ENCODE data around the gene HOXD8.

The HOXD8 gene

GRCh38 chr2:176115883-176116813 is 13.4 kb upstream of the HOXD8 start, which contains the start of gene HOXD10:
Gene HOXD10 (plus strand): TSS chr2:176116778. CDS start chr2:176116834, 56 bp downstream.
- no peak for DNase-seq (ENCODE audit: low read depth in 2 of 2, low spot score in 1 of 2)

- DNase-seq (ENCODE audit: low read depth in 2 of 2, low spot score in 1 of 2) = no peak
Measured at GRCh38 chr2:176117162-176117822, 12.2 kb upstream of the HOXD8 start.

- no peak for DNase-seq (ENCODE audit: low read depth in 2 of 2, low spot score in 1 of 2)
Measured at GRCh38 chr2:176117823-176118371, 11.6 kb upstream of the HOXD8 start.

GRCh38 chr2:176118601-176119339 is 10.7 kb upstream of the HOXD8 start:
- DNase-seq (ENCODE audit: low read depth in 2 of 2, low spot score in 1 of 2) = no peak

- no peak for DNase-seq (ENCODE audit: low read depth in 2 of 2, low spot score in 1 of 2)
Measured at GRCh38 chr2:176120364-176121189, 8.9 kb upstream of the HOXD8 start.

GRCh38 chr2:176121190-176122051 is 8.1 kb upstream of the HOXD8 start:
- no peak for DNase-seq (ENCODE audit: low read depth in 2 of 2, low spot score in 1 of 2)

GRCh38 chr2:176122052-176122682 is 7.3 kb upstream of the HOXD8 start:
- no peak for DNase-seq (ENCODE audit: low read depth in 2 of 2, low spot score in 1 of 2)

GRCh38 chr2:176122683-176123410 is 6.7 kb upstream of the HOXD8 start, which contains the start of gene HOXD9:
Gene HOXD9 (plus strand): TSS chr2:176122719. CDS start chr2:176122769, 50 bp downstream.
- no peak for DNase-seq (ENCODE audit: low read depth in 2 of 2, low spot score in 1 of 2)

- DNase-seq (ENCODE audit: low read depth in 2 of 2, low spot score in 1 of 2) = no peak
Measured at GRCh38 chr2:176123411-176124109, 5.9 kb upstream of the HOXD8 start.

- no peak for DNase-seq (ENCODE audit: low read depth in 2 of 2, low spot score in 1 of 2)
Measured at GRCh38 chr2:176124110-176124946, 5.2 kb upstream of the HOXD8 start.

GRCh38 chr2:176124947-176125771 is 4.3 kb upstream of the HOXD8 start:
- DNase-seq (ENCODE audit: low read depth in 2 of 2, low spot score in 1 of 2) = no peak

GRCh38 chr2:176125772-176126054 is 3.8 kb upstream of the HOXD8 start:
- no peak for DNase-seq (ENCODE audit: low read depth in 2 of 2, low spot score in 1 of 2)

- DNase-seq (ENCODE audit: low read depth in 2 of 2, low spot score in 1 of 2) = peak in 1 of 2 donors; percentile 69
Measured at GRCh38 chr2:176126929-176127773, 2.4 kb upstream of the HOXD8 start.

GRCh38 chr2:176127774-176128072 is 1.8 kb upstream of the HOXD8 start:
- DNase-seq (ENCODE audit: low read depth in 2 of 2, low spot score in 1 of 2) = no peak
